ENCODE measurements around the gene MFSD2B.
"Not testable (repeated sequence)": the region's sequence is repeated elsewhere in the genome, so short reads cannot be mapped to it uniquely, and the experiment has no call there.

Gene MFSD2B

GRCh38 chr2:24019729-24020128, 9.8 kb downstream of the MFSD2B start:
- no peak for DNase-seq (ENCODE audit: low spot score)

DNA sequence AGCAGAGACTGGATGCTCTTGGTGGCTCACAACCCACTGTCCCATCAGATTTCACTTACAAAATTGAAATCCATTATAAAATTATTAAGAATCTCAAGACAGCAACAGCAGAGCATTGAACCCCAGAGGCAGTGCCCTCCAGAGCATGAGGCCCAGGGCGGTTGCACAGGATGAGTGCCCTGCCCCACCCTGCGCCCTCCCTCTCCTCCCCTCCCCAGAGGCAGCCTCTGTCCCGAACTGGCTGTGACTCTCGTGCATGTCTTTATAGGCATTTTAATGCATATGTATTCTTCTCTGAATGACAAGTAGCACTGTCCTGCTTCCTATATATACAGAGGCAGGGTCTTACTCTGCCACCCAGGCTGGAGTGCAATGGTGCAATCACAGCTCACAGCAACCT, 10.4 kb downstream of the MFSD2B start:
- DNase-seq (ENCODE audit: low spot score), result no peak

DNA sequence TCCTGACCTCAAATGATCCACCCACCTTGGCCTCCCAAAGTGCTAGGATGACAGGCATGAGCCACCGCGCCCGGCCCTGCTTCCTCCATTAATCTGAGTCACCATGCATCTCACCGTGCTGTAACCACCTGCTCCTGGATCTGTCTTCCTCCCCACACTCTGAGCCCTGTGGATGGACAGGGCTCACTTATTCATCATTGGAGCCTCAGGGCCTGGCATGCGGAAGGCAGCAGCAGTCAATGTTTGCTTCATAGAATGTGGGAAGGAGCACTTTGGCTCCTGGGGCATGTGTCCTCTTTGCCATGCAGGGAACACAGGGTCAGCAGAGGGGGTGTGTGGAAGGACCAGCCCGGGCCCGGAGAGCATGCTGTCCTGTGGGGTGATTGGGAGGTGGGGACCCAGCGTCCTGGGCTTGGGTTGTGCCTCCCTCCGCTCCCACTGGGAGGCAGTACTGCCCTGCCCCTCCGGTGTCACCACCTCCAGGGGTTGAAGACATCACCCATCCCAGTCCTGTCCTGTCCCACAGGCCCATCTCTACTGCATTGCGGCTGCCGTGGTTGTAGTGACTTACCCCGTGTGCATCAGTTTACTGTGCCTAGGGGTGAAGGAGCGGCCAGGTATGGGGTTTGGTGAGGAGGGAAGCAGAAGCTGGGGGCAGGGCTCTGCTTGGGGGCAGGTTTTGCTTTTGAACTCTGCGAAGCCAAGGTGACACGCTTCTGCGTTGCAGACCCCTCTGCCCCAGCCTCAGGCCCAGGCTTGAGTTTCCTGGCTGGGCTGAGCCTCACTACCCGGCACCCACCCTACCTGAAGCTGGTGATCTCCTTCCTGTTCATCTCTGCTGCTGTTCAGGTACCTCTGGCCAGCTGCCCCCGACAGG, 11.5 kb downstream of the MFSD2B start:
- DNase-seq (ENCODE audit: low spot score), result no peak

DNA sequence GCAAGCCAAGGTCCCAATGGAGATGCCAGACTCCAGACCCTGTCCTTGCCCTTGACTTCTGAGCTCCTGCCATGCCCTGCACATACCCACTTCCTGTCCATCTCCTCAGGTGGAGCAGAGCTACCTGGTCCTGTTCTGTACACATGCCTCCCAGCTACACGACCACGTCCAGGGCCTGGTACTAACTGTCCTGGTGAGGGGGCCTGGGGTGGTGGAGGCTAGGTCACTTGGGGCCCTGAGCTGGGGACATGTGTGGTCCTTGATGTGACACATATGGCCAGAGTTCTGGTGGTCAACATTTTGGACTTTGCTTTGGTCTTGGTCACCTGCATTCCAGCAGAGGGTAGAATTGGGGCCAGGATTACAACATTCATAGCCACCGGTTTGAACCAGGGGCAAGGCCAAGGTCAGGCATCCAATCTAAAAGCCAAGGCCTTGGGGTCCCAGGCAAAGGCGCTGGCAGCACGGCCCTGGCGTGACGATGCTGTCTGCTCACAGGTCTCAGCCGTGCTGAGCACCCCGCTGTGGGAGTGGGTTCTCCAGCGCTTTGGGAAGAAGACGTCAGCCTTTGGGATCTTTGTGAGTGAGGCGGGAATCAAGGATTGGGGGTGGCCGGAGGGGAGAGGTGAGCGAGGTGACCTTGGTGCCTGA, 12.6 kb downstream of the MFSD2B start:
- no peak for DNase-seq (ENCODE audit: low spot score)

- DNase-seq (ENCODE audit: low spot score), result no peak
These were observed 13.2 kb downstream of the MFSD2B start for GRCh38 chr2:24022975-24023575.

DNA sequence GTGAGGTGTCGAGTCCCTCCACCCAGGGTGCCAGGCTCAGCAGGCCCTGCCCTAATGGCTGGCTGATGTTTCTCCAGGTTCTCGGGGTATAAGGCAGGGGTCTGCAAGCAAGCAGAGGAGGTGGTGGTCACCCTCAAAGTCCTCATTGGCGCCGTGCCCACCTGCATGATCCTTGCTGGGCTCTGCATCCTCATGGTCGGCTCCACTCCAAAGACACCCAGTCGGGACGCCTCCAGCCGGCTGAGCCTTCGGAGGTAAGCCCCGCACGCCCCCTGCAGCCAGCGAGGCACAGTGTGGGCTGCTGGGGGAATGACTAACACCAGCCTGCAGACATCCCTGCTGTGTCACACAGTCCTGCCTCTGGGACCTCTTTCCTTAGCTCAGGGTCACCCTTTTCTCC, 14.1 kb downstream of the MFSD2B start:
- no peak for DNase-seq (ENCODE audit: low spot score)

DNA sequence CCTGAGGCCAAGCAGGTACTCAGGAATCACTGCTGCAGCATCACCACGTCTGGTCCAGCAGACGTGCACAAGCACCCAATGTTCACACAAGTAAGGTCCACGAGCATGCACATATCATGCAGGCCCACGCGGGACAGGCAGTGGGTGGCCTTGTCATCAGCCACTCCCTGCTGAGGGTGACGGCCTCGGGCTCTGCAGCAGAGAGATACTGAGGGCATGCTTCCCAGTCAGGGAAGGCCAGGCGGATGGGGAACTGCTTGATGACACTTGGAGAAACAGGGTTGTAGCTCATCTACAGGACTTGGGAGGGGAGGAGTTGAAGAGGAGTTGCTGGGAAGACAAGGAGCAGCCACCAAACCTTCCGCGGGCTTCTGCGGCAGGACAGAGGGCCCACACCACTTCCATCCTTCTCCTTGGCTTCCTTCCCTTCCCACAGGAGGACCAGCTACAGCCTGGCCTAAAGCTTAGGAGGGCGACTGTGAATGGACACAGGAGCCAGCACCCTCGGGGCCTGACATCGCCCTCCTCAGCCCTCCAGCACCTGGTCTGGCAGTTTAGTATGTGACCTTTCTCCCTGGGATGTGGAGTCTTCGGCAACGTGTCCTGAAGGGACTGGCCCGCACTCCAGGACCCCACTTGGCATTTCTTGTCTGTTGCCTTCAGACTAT, 15.2 kb downstream of the MFSD2B start:
- DNase-seq (ENCODE audit: low spot score), result no peak

DNA sequence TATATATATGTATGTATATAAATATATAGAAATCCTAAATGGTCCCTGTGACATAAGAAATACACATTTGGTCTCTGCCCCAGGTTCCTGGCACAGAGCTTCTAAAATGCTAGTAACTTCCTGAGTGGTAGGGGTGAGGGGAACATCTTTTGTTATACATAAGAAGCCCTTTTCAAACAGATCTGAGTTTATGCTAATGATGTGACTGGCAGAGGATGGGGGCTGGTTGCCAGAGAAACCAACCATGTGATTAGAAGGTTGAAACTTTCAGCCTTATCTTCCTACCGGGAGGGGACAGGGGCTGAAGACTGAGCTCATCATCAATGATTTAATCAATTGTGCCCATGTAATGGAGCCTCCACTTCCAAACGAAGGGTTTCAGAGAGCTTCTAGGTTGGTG, 16.3 kb downstream of the MFSD2B start:
- DNase-seq (ENCODE audit: low spot score), result no peak

DNA sequence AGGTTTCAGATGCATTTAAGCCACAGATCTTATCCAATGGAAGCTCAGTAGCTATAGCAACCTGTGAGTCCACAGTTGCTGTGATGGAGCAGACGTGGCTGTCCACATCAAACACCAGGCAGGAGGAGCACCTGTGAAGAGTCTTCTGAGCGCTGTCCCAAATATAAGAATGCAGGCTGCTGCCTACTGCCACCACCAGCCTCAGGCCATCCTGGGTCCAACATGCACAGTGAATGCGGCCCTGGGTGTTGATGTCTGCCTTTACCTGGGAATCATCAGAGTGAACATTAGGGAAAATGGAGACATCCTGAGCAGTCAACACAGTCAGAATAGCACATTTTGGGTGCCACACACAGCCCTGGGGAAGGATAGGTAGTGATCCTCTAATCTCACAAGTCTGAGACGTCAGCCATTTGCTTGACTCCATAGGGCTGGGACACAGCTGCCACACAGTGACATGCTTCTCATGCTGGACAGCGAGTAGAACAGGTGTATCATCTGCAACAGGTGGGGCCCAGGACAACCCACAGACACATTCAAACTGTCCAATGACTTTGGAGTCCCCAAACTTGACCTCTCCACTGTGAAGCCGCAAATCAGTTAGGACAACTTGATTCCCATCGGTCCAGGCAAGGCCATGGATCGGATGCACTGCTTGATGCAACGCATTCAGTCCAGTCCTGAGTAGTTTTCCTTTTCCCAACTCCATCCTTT, 29.1 kb downstream of the MFSD2B start:
- DNase-seq (ENCODE audit: low spot score), result no peak

DNA sequence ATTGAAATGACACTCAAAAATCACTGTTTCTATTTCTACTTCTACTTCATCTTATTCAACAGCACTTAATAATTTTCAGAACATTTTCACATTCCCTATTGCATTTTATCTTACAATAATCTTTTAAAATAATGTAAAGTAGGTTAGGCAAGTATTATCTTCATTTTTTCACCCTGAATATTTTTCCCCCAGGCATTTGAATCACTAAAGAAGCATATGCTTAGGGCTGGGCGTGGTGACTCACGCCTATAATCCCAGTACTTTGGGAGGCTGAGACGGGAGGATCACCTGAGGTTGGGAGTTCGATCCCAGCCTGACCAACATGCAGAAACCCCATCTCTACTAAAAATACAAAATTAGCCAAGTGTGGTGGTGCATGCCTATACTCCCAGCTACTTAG, 30.6 kb downstream of the MFSD2B start:
- DNase-seq (ENCODE audit: low spot score), result no peak

DNA sequence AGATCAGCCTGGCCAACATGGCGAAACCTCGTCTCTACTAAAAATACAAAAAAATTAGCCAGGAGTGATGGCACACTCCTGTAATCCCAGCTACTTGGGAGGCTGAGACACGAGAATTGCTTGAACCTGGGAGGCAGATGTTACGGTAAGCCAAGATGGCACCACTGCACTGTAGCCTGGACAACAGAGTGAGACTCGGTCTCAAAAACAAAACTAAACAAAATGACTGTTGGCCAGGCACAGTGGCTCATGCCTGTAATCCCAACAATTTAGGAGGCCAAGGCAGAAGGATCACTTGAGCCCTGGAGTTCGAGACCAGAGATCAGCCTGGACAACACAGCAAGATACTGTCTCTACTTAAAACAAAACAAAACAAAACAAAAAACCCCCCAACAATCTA, 33.2 kb downstream of the MFSD2B start:
- DNase-seq (ENCODE audit: low spot score), result not testable (repeated sequence)

DNA sequence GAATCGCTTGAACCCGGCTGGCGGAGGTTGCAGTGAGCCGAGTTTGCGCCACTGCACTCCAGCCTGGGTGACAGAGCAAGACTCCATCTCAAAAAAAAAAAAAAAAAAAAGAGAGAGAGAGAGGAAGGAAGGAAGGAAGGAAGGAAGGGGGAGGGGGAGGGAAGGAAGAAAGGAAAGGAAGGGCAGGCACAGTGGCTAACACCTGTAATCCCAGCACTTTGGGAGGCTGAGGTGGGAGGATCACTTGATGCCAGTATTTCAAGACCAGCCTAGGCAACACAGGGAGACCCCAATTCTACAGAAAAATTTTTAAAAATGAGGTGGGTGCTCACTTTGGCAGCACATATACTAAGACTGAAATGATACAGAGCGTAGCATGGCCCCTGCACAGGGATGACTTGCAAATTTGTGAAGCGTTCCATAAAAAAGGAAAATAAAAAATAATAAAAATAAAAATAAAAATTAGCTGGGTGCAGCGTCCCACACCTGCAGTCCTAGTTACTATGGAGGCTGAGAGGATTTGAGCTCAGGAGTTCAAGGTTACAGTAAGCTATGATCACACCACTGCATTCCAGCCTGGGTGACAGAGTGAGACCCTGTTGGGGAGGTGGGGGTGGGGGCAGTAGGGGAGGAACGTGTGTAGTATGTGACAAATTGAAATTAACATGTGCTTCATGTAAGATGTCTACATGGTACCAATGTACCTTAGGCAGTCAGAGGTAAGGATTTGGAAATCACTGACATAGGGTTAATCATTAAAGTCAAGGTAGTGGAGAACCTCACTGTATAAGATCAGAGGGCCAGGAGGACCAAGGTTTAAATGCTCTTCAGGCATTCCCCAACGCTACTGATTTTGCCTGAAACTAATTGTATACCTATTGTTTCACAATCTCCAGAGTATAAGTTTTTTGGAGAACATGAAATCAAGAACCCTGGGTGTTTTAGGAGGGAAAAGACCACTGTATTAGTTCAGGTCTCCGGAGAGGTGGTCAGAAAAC, 35.9 kb downstream of the MFSD2B start:
- no peak for DNase-seq (ENCODE audit: low spot score)

DNA sequence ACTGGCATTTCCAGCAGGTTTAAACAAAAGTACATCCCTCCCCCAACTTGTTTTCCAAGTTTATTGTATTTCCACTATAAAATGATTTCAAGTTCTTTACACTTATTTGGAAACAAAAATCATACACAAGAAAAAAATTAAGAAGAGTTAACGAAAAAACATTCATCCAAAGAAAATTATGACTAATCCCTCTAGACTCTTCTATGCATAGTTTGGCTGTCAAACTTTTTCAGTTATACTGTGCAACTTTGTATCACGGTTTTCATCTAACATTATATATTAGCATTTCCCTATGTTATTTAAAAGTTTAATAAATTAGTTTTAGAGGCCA, 36.7 kb downstream of the MFSD2B start:
- DNase-seq (ENCODE audit: low spot score), result no peak

DNA sequence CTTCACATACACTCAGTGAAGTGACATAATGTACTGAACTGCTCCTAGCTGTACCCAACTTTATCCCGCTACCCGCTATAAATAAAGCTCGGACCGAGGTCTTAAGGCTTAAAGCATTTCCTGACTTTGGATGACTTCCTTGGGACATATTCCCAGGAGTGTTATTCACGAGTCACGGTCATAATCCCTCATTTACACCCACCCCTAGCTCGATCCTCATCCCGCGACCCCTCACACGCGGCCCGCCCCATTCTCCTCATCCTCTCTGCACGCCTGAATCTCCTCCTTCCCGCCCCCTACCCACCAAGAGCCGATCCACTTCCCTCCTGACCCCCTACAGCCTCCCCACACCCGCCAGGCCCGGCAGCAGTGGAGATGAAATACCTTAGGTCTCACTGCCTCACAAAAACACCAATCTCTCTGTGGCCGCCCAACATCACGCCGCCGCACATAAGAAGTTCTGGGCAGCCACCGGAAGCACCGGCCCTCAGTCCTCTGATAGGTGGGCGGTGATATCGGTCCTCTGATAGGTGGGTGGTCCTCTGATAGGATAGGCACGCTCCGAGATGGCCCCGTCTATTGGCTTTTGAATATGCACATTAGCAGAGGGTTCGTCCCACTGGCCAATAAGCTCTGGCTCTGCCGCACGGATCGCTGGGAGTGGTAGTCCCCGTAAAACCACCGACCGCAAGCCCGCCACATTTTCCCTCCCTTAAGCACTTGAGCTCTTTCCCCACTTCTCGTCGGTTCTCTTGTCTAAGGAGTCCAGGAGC, 37.2 kb downstream of the MFSD2B start, which contains the start of gene WDCP:
Gene WDCP (minus strand): TSS at position 462 of the 773 bp plus-strand sequence. CDS start 7,897 bp downstream, outside the sequence.
- peak; percentile 95 for DNase-seq (ENCODE audit: low spot score)

DNA sequence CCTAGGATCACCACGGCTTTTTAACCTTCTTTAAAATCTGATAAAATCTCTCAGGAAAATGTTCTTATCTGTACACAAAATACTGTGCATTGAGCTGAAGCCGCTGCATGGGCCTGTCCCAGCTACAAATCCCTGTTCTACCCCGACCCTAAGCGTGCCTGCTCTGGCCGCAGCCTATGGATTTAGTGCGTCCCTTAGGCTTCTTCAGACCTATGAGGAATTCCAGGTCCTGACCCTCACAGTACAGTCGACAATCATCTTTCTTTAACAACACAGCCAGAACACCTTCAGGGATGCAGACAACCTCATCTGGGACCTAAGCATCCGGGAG, 37.8 kb downstream of the MFSD2B start:
- DNase-seq (ENCODE audit: low spot score), result no peak

GRCh38 chr2:24048769-24049484, 39.0 kb downstream of the MFSD2B start:
- no peak for DNase-seq (ENCODE audit: low spot score)

DNA sequence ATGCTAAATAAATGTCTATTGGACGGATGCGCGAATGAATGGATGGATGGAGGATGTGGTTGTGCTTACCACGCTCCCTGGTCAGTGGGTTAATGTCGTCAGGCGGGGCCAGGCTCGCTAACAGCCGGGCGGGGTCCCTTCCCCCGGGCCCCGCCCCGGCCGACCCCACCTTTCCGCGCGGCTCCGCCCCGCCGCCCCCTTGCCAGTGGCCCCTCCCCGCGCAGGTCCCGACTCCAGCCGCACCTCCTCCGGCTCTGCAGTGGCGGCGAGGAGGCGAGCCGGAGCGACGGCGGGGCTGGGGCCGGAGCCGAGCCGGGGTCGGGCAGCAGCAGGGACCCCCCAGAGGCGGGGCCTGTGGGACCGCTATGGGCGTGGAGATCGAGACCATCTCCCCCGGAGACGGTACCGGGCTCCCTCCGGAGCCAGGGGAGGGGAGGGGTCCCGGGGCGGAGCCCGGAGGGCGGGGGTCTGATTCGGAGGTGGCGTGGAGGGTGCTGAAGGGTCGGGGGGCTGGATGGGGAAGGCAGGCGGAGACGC, 39.7 kb downstream of the MFSD2B start, which contains the start of gene FKBP1B:
Gene FKBP1B (plus strand): TSS at position 257 of the 537 bp plus-strand sequence. CDS start 109 bp downstream, at position 366.
- peak; percentile 46 for DNase-seq (ENCODE audit: low spot score)

DNA sequence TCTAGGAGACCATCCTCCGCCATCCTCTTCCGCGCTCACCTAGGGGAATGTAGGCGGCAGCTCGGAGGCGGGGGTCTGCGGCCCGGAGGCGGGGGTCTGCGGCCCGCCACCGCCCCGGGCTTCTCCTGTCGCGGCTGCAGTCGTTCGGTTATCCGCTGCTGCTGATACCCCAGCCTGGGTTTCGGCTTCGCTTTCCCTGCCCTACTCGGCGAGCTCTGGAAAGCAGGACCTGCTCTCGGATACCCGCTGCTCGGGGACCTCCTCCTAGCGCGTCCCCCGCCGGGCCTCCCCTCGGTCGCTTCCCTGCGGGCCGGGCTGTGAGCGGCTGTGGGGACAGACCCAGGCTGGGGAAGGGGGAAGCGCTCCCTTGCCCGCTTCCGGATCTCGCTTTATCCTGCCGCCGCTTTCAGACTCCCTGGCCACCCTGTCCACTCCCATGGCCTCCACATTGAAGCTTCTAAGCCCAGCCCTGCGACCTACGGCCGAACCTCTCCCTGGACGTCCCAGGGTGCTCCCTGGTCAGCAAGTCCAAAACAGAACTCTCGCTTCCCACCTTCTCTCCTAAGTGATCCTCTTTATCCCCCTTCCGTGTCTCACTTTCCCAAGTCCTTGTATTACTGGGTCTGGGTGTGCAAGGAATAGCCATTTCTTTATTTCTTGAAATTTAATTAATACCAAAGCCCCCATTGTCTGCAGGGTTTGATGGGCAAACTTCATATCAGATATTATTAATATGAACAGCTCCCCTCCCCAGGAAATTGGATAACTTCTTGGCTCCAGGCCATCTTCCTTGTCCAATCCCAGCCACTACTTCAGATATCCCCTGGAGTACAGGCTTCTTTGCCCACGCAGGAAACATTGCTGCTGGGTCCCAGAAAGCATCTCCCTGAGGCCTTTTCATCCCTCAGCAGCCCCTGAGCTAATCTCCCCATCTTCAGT, 40.4 kb downstream of the MFSD2B start:
- DNase-seq (ENCODE audit: low spot score), result no peak

All from CD4-positive, alpha-beta T cell treated with Interleukin-15 for 4 hours (primary cell).